AG20443 (cell line): ENCODE data around the gene MACROD1.
A peak's percentile ranks its signal among the peaks of the same experiment; 100 is the strongest.

Experiments
- DNase-seq: peaks from one replicate; pipeline ENCODE4 v3.0.0; 2012; ENCODE audit warnings: low spot score, mixed read lengths

Gene MACROD1

GRCh38 chr11:64035081-64035524 lies 130.8 kb downstream of the MACROD1 start:
- no peak for DNase-seq

GRCh38 chr11:64034411-64034811 lies 131.5 kb downstream of the MACROD1 start:
- no peak for DNase-seq

- no peak for DNase-seq
These were observed 133.9 kb downstream of the MACROD1 start for GRCh38 chr11:64032050-64032449.

- no peak for DNase-seq
These were observed 134.9 kb downstream of the MACROD1 start for GRCh38 chr11:64031001-64031400.

- no peak for DNase-seq
These were observed 136.1 kb downstream of the MACROD1 start for GRCh38 chr11:64029773-64030172.

GRCh38 chr11:64028398-64029115 lies 137.4 kb downstream of the MACROD1 start:
- DNase-seq: peak; percentile 39

- DNase-seq: no peak
These were observed 138.1 kb downstream of the MACROD1 start for GRCh38 chr11:64027651-64028397.

GRCh38 chr11:64026575-64027205 lies 139.2 kb downstream of the MACROD1 start:
- no peak for DNase-seq

- DNase-seq: no peak
These were observed 140.7 kb downstream of the MACROD1 start for GRCh38 chr11:64025205-64025604.

GRCh38 chr11:64023712-64024710 lies 141.9 kb downstream of the MACROD1 start:
- no peak for DNase-seq

GRCh38 chr11:64022125-64022784 lies 143.7 kb downstream of the MACROD1 start:
- no peak for DNase-seq

- DNase-seq: no peak
These were observed 144.2 kb downstream of the MACROD1 start for GRCh38 chr11:64021757-64022093.

- no peak for DNase-seq
These were observed 144.7 kb downstream of the MACROD1 start for GRCh38 chr11:64020976-64021756.

GRCh38 chr11:64019106-64020037 lies 146.5 kb downstream of the MACROD1 start:
- no peak for DNase-seq

GRCh38 chr11:64018310-64018709 lies 147.6 kb downstream of the MACROD1 start:
- DNase-seq: no peak

GRCh38 chr11:64017945-64018224 lies 148.0 kb downstream of the MACROD1 start:
- DNase-seq: no peak

- no peak for DNase-seq
These were observed 149.7 kb downstream of the MACROD1 start for GRCh38 chr11:64015935-64016845.

GRCh38 chr11:64015510-64015909 lies 150.4 kb downstream of the MACROD1 start:
- no peak for DNase-seq

- no peak for DNase-seq
These were observed 151.6 kb downstream of the MACROD1 start for GRCh38 chr11:64014356-64014755.
